Activated CD4-positive, alpha-beta T cell treated with anti-CD3 and anti-CD28 coated beads, Interleukin-2, amount 50 U/mL, for 24 hours (primary cell): ENCODE results near the gene BICD1.
A peak's percentile ranks its signal among the peaks of the same experiment; 100 is the strongest.

Source experiments
- DNase-seq, 2 donors: peaks; one replicate each; pipeline ENCODE4 v3.0.0-alpha.2; 2020; ENCODE audit warnings: low read depth in 1 of 2, low spot score in 1 of 2

Gene BICD1

GRCh38 chr12:32334371-32334777 lies 227.7 kb downstream of the BICD1 start:
- DNase-seq: no peak

GRCh38 chr12:32336261-32336660 lies 229.6 kb downstream of the BICD1 start:
- DNase-seq: no peak

GRCh38 chr12:32343496-32343895 lies 236.8 kb downstream of the BICD1 start:
- no peak for DNase-seq

GRCh38 chr12:32344047-32344446 lies 237.4 kb downstream of the BICD1 start:
- DNase-seq: no peak

- DNase-seq: no peak
These were observed 246.9 kb downstream of the BICD1 start for GRCh38 chr12:32353540-32353939.

GRCh38 chr12:32357601-32358249 lies 251.1 kb downstream of the BICD1 start:
- no peak for DNase-seq

- DNase-seq: no peak
These were observed 254.3 kb downstream of the BICD1 start for GRCh38 chr12:32360956-32361355.

- no peak for DNase-seq
These were observed 256.2 kb downstream of the BICD1 start for GRCh38 chr12:32362892-32363291.

GRCh38 chr12:32365473-32366064 lies 258.9 kb downstream of the BICD1 start:
- peak in 1 of 2 donors; percentile 15 for DNase-seq

GRCh38 chr12:32366714-32367113 lies 260.1 kb downstream of the BICD1 start:
- DNase-seq: no peak

- DNase-seq: no peak
These were observed 260.7 kb downstream of the BICD1 start for GRCh38 chr12:32367381-32367780.

- DNase-seq: no peak
These were observed 262.6 kb downstream of the BICD1 start for GRCh38 chr12:32369202-32369601.

GRCh38 chr12:32377344-32378055 lies 270.9 kb downstream of the BICD1 start:
- DNase-seq: no peak

GRCh38 chr12:32379213-32379612 lies 272.6 kb downstream of the BICD1 start:
- no peak for DNase-seq

- no peak for DNase-seq
These were observed 273.0 kb downstream of the BICD1 start for GRCh38 chr12:32379667-32380066.

- no peak for DNase-seq
These were observed 275.6 kb downstream of the BICD1 start for GRCh38 chr12:32382226-32382625.

- DNase-seq: no peak
These were observed 284.0 kb downstream of the BICD1 start for GRCh38 chr12:32390572-32391219.

GRCh38 chr12:32395026-32395425 lies 288.4 kb downstream of the BICD1 start:
- DNase-seq: no peak

GRCh38 chr12:32397696-32398095 lies 291.0 kb downstream of the BICD1 start:
- no peak for DNase-seq

GRCh38 chr12:32398181-32398580 lies 291.5 kb downstream of the BICD1 start:
- no peak for DNase-seq

GRCh38 chr12:32398816-32399369 lies 292.2 kb downstream of the BICD1 start:
- DNase-seq: no peak
